ENCODE measurements around the gene NFATC2.

DNA sequence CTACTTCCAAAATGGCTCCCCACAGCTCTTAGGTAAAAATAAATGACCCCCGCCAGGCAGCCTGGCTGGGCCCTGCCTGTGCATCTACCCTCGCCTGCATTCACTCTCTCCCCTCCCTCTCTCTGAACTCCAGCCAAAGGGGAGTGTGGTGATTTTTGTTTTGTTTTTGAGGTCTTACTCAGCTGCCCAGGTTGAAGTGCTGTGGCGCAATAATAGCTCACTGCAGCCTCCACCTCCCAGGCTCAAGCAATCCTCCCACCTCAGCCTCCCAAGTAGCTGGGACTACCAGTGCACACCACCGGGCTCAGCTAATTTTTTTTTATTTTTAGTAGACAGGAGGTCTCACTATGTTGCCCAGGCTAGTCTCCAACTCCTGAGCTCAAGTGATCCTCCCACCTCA is 15.8 kb downstream of the NFATC2 start:
- TF ChIP-seq, protein P1, sequence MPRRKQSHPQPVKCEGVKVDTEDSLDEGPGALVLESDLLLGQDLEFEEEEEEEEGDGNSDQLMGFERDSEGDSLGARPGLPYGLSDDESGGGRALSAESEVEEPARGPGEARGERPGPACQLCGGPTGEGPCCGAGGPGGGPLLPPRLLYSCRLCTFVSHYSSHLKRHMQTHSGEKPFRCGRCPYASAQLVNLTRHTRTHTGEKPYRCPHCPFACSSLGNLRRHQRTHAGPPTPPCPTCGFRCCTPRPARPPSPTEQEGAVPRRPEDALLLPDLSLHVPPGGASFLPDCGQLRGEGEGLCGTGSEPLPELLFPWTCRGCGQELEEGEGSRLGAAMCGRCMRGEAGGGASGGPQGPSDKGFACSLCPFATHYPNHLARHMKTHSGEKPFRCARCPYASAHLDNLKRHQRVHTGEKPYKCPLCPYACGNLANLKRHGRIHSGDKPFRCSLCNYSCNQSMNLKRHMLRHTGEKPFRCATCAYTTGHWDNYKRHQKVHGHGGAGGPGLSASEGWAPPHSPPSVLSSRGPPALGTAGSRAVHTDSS (tag by site-specific recombination; IDR thresholded peaks at IDR 0.05) = no peak
- TF ChIP-seq, protein P2, sequence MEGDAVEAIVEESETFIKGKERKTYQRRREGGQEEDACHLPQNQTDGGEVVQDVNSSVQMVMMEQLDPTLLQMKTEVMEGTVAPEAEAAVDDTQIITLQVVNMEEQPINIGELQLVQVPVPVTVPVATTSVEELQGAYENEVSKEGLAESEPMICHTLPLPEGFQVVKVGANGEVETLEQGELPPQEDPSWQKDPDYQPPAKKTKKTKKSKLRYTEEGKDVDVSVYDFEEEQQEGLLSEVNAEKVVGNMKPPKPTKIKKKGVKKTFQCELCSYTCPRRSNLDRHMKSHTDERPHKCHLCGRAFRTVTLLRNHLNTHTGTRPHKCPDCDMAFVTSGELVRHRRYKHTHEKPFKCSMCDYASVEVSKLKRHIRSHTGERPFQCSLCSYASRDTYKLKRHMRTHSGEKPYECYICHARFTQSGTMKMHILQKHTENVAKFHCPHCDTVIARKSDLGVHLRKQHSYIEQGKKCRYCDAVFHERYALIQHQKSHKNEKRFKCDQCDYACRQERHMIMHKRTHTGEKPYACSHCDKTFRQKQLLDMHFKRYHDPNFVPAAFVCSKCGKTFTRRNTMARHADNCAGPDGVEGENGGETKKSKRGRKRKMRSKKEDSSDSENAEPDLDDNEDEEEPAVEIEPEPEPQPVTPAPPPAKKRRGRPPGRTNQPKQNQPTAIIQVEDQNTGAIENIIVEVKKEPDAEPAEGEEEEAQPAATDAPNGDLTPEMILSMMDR (tag by site-specific recombination; IDR thresholded peaks at IDR 0.05) = no peak
- TF ChIP-seq ZNF23 (tag by site-specific recombination; IDR thresholded peaks at IDR 0.05; ENCODE audit: borderline replicate concordance) = no peak
- TF ChIP-seq, protein P3, sequence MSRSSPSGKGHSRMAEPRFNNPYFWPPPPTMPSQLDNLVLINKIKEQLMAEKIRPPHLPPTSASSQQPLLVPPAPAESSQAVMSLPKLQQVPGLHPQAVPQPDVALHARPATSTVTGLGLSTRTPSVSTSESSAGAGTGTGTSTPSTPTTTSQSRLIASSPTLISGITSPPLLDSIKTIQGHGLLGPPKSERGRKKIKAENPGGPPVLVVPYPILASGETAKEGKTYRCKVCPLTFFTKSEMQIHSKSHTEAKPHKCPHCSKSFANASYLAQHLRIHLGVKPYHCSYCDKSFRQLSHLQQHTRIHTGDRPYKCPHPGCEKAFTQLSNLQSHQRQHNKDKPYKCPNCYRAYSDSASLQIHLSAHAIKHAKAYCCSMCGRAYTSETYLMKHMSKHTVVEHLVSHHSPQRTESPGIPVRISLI (tag by site-specific recombination; IDR thresholded peaks at IDR 0.05) = no peak
- TF ChIP-seq ZNF274 (IDR thresholded peaks at IDR 0.05; ENCODE audit: low read length) = no peak
- TF ChIP-seq ZNF274 (tag by site-specific recombination; IDR thresholded peaks at IDR 0.05; ENCODE audit: borderline replicate concordance) = no peak
- no peak for TF ChIP-seq YY1 (tag by site-specific recombination; IDR thresholded peaks at IDR 0.05)
- no peak for TF ChIP-seq ZNF133 (tag by site-specific recombination; IDR thresholded peaks at IDR 0.05)
- TF ChIP-seq OSR2 (tag by site-specific recombination; IDR thresholded peaks at IDR 0.05) = no peak
- no peak for TF ChIP-seq EGR2 (tag by site-specific recombination; IDR thresholded peaks at IDR 0.05; ENCODE audit: low read depth)
- TF ChIP-seq ZNF670 (tag by site-specific recombination; IDR thresholded peaks at IDR 0.05; ENCODE audit: low read depth) = no peak
- TF ChIP-seq ZNF423 (tag by site-specific recombination; IDR thresholded peaks at IDR 0.05) = no peak

All from HEK293 (cell line).